ENCODE results near the gene GCFC2.
A peak's percentile ranks its signal among the peaks of the same experiment; 100 is the strongest.

GRCh38 chr2:75646583-75647425 lies 63.9 kb downstream of the GCFC2 start, which contains the start of gene MRPL19:
- no peak for TF ChIP-seq CTCF (IDR thresholded peaks at IDR 0.05; ENCODE audit: insufficient read depth, low read length)
- no peak for TF ChIP-seq GABPA (IDR thresholded peaks at IDR 0.05; ENCODE audit: low read depth)
- TF ChIP-seq, protein P1, sequence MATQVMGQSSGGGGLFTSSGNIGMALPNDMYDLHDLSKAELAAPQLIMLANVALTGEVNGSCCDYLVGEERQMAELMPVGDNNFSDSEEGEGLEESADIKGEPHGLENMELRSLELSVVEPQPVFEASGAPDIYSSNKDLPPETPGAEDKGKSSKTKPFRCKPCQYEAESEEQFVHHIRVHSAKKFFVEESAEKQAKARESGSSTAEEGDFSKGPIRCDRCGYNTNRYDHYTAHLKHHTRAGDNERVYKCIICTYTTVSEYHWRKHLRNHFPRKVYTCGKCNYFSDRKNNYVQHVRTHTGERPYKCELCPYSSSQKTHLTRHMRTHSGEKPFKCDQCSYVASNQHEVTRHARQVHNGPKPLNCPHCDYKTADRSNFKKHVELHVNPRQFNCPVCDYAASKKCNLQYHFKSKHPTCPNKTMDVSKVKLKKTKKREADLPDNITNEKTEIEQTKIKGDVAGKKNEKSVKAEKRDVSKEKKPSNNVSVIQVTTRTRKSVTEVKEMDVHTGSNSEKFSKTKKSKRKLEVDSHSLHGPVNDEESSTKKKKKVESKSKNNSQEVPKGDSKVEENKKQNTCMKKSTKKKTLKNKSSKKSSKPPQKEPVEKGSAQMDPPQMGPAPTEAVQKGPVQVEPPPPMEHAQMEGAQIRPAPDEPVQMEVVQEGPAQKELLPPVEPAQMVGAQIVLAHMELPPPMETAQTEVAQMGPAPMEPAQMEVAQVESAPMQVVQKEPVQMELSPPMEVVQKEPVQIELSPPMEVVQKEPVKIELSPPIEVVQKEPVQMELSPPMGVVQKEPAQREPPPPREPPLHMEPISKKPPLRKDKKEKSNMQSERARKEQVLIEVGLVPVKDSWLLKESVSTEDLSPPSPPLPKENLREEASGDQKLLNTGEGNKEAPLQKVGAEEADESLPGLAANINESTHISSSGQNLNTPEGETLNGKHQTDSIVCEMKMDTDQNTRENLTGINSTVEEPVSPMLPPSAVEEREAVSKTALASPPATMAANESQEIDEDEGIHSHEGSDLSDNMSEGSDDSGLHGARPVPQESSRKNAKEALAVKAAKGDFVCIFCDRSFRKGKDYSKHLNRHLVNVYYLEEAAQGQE (IDR thresholded peaks at IDR 0.05; ENCODE audit: insufficient replicate concordance, low read depth) = peak; percentile 8
- TF ChIP-seq POLR2AphosphoS5 (IDR thresholded peaks at IDR 0.05; ENCODE audit: low read depth) = peak; percentile 67
